Peyer's patch (tissue), 4 donors: Measurements from ENCODE around the gene USP32.

Experiments
- CTCF ChIP-seq, 6 experiments: fragments of 450-650 bp in 4 of 6; fragments of 200-600 bp in 2 of 6; sonication (generic) in 1 of 6; IDR thresholded peaks; one replicate each; pipeline ENCODE4 v1.5.1; 2017 to 2019; ENCODE audit warnings: antibody characterized with exemption in 6 of 6, mild to moderate bottlenecking in 3 of 6, moderate library complexity in 1 of 6
- POLR2A ChIP-seq, 2 donors: fragments of 450-650 bp; IDR thresholded peaks; one replicate each; pipeline ENCODE4 v1.5.1; 2017; ENCODE audit warnings: antibody characterized with exemption in 2 of 2, mild to moderate bottlenecking in 2 of 2, moderate library complexity in 2 of 2

DNA sequence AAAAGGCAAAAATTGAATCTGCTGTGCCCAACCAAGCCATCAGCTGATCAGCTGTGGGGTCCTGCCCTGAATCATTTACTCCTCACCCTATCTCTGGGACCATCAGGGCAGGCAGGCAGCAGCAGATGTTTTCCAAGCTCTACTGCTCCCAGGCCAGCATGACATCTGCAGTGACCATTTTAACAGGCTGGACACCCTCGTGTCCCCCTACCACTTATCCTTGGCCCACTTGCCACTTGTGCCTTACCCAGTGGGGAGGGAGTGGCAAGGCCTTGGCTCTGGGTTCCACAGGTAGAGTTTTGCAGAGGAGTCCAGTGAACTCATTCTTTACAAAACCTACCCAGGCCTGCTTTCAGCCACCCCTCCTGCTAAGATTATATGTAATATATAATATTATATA is 254.2 kb downstream of the USP32 start:
- TF ChIP-seq CTCF (IDR thresholded peaks at IDR 0.05): no peak
- no peak for TF ChIP-seq POLR2A (IDR thresholded peaks at IDR 0.05)
